GM12878 (cell line): ENCODE measurements around the gene DDX55.

Experiments used
- CBFB ChIP-seq: IDR thresholded peaks from 2 replicates; pipeline ENCODE4 v1.6.1; 2016; ENCODE audit warnings: antibody characterized with exemption, low read depth
- CBX5 ChIP-seq: sonication (generic); IDR thresholded peaks from 2 replicates; pipeline ENCODE4 v1.6.1; 2016; ENCODE audit warnings: low read depth, moderate library complexity, mild to moderate bottlenecking, inconsistent platforms
- CREB1 ChIP-seq: IDR thresholded peaks from 2 replicates; pipeline ENCODE4 v1.6.1; 2012; ENCODE audit warnings: low read depth, mild to moderate bottlenecking, inconsistent platforms
- CTCF ChIP-seq, 3 experiments: IDR thresholded peaks in 2 of 3; conservative IDR thresholded peaks in 1 of 3; 2 replicates each; pipeline ENCODE4 v1.5.1; 2011; ENCODE audit warnings: low read depth in 3 of 3, low read length in 3 of 3, mild to moderate bottlenecking in 3 of 3, control low read depth in 2 of 3, moderate library complexity in 2 of 3, inconsistent platforms in 1 of 3, mixed read lengths in 1 of 3; ENCODE audit not compliant: control insufficient read depth in 2 of 3, insufficient read depth in 1 of 3; ENCODE audit errors: extremely low read depth in 1 of 3
- EP300 ChIP-seq, 2 experiments: fragments of 150-350 bp in 1 of 2; IDR thresholded peaks; 2 replicates each; pipeline ENCODE4 v1.6.1; 2011 to 2012; ENCODE audit warnings: low read depth in 2 of 2, low read length in 2 of 2, borderline replicate concordance in 1 of 2, improper control_type of control experiment in 1 of 2, inconsistent platforms in 1 of 2; ENCODE audit not compliant: control insufficient read depth in 1 of 2
- EZH2 ChIP-seq: IDR thresholded peaks from 2 replicates; pipeline ENCODE4 v1.6.1; 2012; ENCODE audit warnings: low read depth, mild to moderate bottlenecking, control low read depth, inconsistent platforms, low read length, borderline replicate concordance; ENCODE audit not compliant: control insufficient read depth
- POLR2A ChIP-seq: IDR thresholded peaks from 2 replicates; pipeline ENCODE4 v1.6.1; 2011; ENCODE audit warnings: low read depth, mild to moderate bottlenecking, low read length
- POLR2AphosphoS5 ChIP-seq: IDR thresholded peaks from 2 replicates; pipeline ENCODE4 v1.6.1; 2011; ENCODE audit warnings: mild to moderate bottlenecking, low read length, inconsistent platforms
- SIX5 ChIP-seq: IDR thresholded peaks from 2 replicates; pipeline ENCODE4 v1.6.1; 2011; ENCODE audit warnings: mild to moderate bottlenecking, low read depth, low read length, moderate library complexity; ENCODE audit not compliant: severe bottlenecking
- TBL1XR1 ChIP-seq: IDR thresholded peaks from 2 replicates; pipeline ENCODE4 v1.6.1; 2012; ENCODE audit warnings: low read depth, low read length, improper control_type of control experiment
- TF ChIP-seq, protein P1 (sequence below): fragments of 450-650 bp; IDR thresholded peaks from 2 replicates; pipeline ENCODE4 v1.6.1; 2016; ENCODE audit warnings: mild to moderate bottlenecking
- TF ChIP-seq, protein P2 (sequence below): IDR thresholded peaks from 2 replicates; pipeline ENCODE4 v1.6.1; 2011; ENCODE audit warnings: mild to moderate bottlenecking, low read depth, low read length, moderate library complexity; ENCODE audit not compliant: insufficient replicate concordance

- no peak for TF ChIP-seq CTCF (IDR thresholded peaks at IDR 0.05 in 2 of 3, conservative IDR thresholded peaks at IDR 0.05 in 1 of 3; ENCODE audit: control insufficient read depth in 2 of 3, extremely low read depth in 1 of 3, insufficient read depth in 1 of 3, low read depth in 3 of 3, low read length in 3 of 3)
- TF ChIP-seq, protein P1, sequence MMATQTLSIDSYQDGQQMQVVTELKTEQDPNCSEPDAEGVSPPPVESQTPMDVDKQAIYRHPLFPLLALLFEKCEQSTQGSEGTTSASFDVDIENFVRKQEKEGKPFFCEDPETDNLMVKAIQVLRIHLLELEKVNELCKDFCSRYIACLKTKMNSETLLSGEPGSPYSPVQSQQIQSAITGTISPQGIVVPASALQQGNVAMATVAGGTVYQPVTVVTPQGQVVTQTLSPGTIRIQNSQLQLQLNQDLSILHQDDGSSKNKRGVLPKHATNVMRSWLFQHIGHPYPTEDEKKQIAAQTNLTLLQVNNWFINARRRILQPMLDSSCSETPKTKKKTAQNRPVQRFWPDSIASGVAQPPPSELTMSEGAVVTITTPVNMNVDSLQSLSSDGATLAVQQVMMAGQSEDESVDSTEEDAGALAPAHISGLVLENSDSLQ = no peak
- TF ChIP-seq POLR2AphosphoS5 = no peak
- TF ChIP-seq POLR2A = no peak
- no peak for TF ChIP-seq EZH2
- no peak for TF ChIP-seq CBX5
- TF ChIP-seq TBL1XR1 = no peak
- TF ChIP-seq CBFB = no peak
- no peak for TF ChIP-seq CREB1
- TF ChIP-seq SIX5 = no peak
- TF ChIP-seq, protein P2, sequence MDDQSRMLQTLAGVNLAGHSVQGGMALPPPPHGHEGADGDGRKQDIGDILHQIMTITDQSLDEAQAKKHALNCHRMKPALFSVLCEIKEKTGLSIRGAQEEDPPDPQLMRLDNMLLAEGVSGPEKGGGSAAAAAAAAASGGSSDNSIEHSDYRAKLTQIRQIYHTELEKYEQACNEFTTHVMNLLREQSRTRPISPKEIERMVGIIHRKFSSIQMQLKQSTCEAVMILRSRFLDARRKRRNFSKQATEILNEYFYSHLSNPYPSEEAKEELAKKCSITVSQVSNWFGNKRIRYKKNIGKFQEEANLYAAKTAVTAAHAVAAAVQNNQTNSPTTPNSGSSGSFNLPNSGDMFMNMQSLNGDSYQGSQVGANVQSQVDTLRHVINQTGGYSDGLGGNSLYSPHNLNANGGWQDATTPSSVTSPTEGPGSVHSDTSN = no peak
- TF ChIP-seq EP300 (IDR thresholded peaks at IDR 0.05; ENCODE audit: borderline replicate concordance in 1 of 2, control insufficient read depth in 1 of 2, low read depth in 2 of 2, low read length in 2 of 2) = no peak
Observed at GRCh38 chr12:123648401-123648800, 46.5 kb downstream of the DDX55 start.
